Natural killer cell (primary cell): Measurements from ENCODE around the gene MRPL48. TPM values are rescaled to one million over a fixed set of nuclear protein-coding genes. Genes with fewer than 3 reads are reported as not detected.

Experiments used
- ATAC-seq, 3 donors: fragments of 150-1000 bp in 2 of 3; fragments of 200-7000 bp in 1 of 3; cut with Tn5 transposase; 1 replicate in 1 of 3; 2 replicates in 2 of 3; pipeline ENCODE4 v1.10.0; 2021; ENCODE audit warnings: mild to moderate bottlenecking in 2 of 3, moderate library complexity in 2 of 3
- DNase-seq, 2 donors: peaks; one replicate each; pipeline versions ENCODE4 v3.0.0 to v3.0.0-alpha.2; 2013 to 2021; ENCODE audit warnings: mixed read lengths in 1 of 2
- H3K27ac ChIP-seq: one replicate; pipeline ENCODE4 v1.5.1; 2013; ENCODE audit warnings: mild to moderate bottlenecking, low read length
- H3K27me3 ChIP-seq: one replicate; pipeline ENCODE4 v1.6.1; 2013; ENCODE audit warnings: low read length; ENCODE audit not compliant: control insufficient read depth, insufficient read depth
- H3K36me3 ChIP-seq: one replicate; pipeline ENCODE4 v1.6.1; 2013; ENCODE audit warnings: low read length; ENCODE audit not compliant: control insufficient read depth, insufficient read depth
- H3K4me1 ChIP-seq: one replicate; pipeline ENCODE4 v1.6.1; 2013; ENCODE audit warnings: low read length; ENCODE audit not compliant: control insufficient read depth, insufficient read depth
- H3K4me3 ChIP-seq: one replicate; pipeline ENCODE4 v1.5.1; 2013; ENCODE audit warnings: low read length
- H3K9me3 ChIP-seq: one replicate; pipeline ENCODE4 v1.6.1; 2013; ENCODE audit warnings: low read length; ENCODE audit not compliant: control insufficient read depth, insufficient read depth
- H3K27ac Mint-ChIP-seq, 2 donors: one replicate each; pipeline ENCODE4 v1.8.0; 2022; ENCODE audit warnings: mild to moderate bottlenecking in 2 of 2, mixed read lengths in 2 of 2, moderate library complexity in 1 of 2
- H3K27me3 Mint-ChIP-seq, 2 donors: one replicate each; pipeline ENCODE4 v1.8.0; 2022; ENCODE audit warnings: low read depth in 2 of 2, mixed read lengths in 2 of 2
- H3K36me3 Mint-ChIP-seq: one replicate; pipeline ENCODE4 v1.8.0; 2022; ENCODE audit warnings: mixed read lengths
- H3K4me1 Mint-ChIP-seq, 2 donors: one replicate each; pipeline ENCODE4 v1.8.0; 2022; ENCODE audit warnings: mixed read lengths in 2 of 2
- H3K4me3 Mint-ChIP-seq: one replicate; pipeline ENCODE4 v1.8.0; 2022; ENCODE audit warnings: mild to moderate bottlenecking, moderate library complexity, mixed read lengths
- H3K9me3 Mint-ChIP-seq, 2 donors: one replicate each; pipeline ENCODE4 v1.8.0; 2022; ENCODE audit warnings: mixed read lengths in 2 of 2
- CTCF ChIP-seq: fragments of 200-600 bp; IDR thresholded peaks from one replicate; pipeline ENCODE4 v1.8.0; 2022; ENCODE audit warnings: antibody characterized with exemption
- WGBS: methylation state at CpG from one replicate; pipeline ENCODE4 v1.1.7; 2013; ENCODE audit warnings: missing lambda C conversion rate; ENCODE audit not compliant: insufficient coverage; 5-methylcytosine and 5-hydroxymethylcytosine counted together
- intact Hi-C: fragments of 100-400 bp; cut with micrococcal nuclease; formaldehyde crosslinking; loops from one replicate; pipeline ENCODE4 v1.14.2; 2022
- total RNA-seq, 4 donors: library from RNA; stranded (reverse); fragments of 120-200 nt in 1 of 4; gene quantifications; one replicate each; pipeline versions ENCODE4 v1.2.3 to v1.2.4, GENCODE V29; 2013 to 2022

The MRPL48 gene
- total RNA-seq, 3 donors from 2014 or later (not counting 1 experiment from before 2014, with no cell fraction given): 19.5 to 24.9 (median 21.2) TPM

GRCh38 chr11:73913472-73913871 is 125.8 kb downstream of the MRPL48 start:
- Mint-ChIP-seq H3K9me3 (no peaks in the 10 kb centered on the region), H3K27ac (no peak overlapping the region), H3K27me3 (no peaks in the 10 kb centered on the region), H3K4me1 (no peaks in the 10 kb centered on the region), H3K4me3 (no peak overlapping the region), H3K36me3 (peaks cover 15% of the 10 kb centered on the region)
- peaks cover 52% of the 10 kb centered on the region for H3K36me3 ChIP-seq
- intact Hi-C loops: no loop called here
- no peak for TF ChIP-seq CTCF
- no peak overlapping the region for H3K27ac ChIP-seq
- no peaks in the 10 kb centered on the region for H3K4me1 ChIP-seq
- DNase-seq (no peak), ATAC-seq (no peak)
- no peak overlapping the region for H3K4me3 ChIP-seq
- no peaks in the 10 kb centered on the region for H3K9me3 ChIP-seq
- H3K27me3 ChIP-seq: no peaks in the 10 kb centered on the region

- peaks cover 58% of the 10 kb centered on the region for H3K36me3 ChIP-seq
- H3K27ac ChIP-seq: no peak overlapping the region
- Mint-ChIP-seq H3K27me3 (no peaks in the 10 kb centered on the region), H3K4me1 (no peaks in the 10 kb centered on the region), H3K4me3 (no peak overlapping the region), H3K27ac (no peak overlapping the region), H3K36me3 (peaks cover 23% of the 10 kb centered on the region), H3K9me3 (no peaks in the 10 kb centered on the region)
- intact Hi-C loops: no loop called here
- 95% methylated on average over 4 of the region's 4 CpGs for WGBS
- no peak for DNase-seq
- no peaks in the 10 kb centered on the region for H3K27me3 ChIP-seq
- no peak for ATAC-seq
- TF ChIP-seq CTCF: no peak
- no peak overlapping the region for H3K4me3 ChIP-seq
- H3K9me3 ChIP-seq: no peaks in the 10 kb centered on the region
- no peaks in the 10 kb centered on the region for H3K4me1 ChIP-seq
Measured at GRCh38 chr11:73914284-73914683, 126.6 kb downstream of the MRPL48 start.

Other genes starting within 250 kb of the MRPL48 start
- 10 to 100 TPM; 27.4 to 39.8 (median 30.4) TPM for gene FAM168A, start 189.8 kb upstream of the MRPL48 start, total RNA-seq
- 1 to 10 TPM; 2.9 to 4.3 (median 3.9) TPM for gene PLEKHB1, start 141.3 kb upstream of the MRPL48 start, total RNA-seq
- 100 to 1,000 TPM in 1 of 3 donors, 10 to 100 TPM in 2; 72.2 to 107 (median 97.7) TPM for gene RAB6A, start 26.8 kb upstream of the MRPL48 start, total RNA-seq
- gene COA4, start 89.0 kb downstream of the MRPL48 start, total RNA-seq: 10 to 100 TPM; 23.0 to 32.9 (median 26.0) TPM
- 10 to 100 TPM; 12.0 to 14.9 (median 13.7) TPM for gene PAAF1, start 89.1 kb downstream of the MRPL48 start, total RNA-seq
- under 1 TPM in 1 of 3 donors, not detected in 2; 0.45 TPM for gene DNAJB13, start 163.2 kb downstream of the MRPL48 start, total RNA-seq
- 100 to 1,000 TPM; 463 to 946 (median 562) TPM for gene UCP2, start 195.0 kb downstream of the MRPL48 start, total RNA-seq
- gene UCP3, start 221.2 kb downstream of the MRPL48 start, total RNA-seq: 1 to 10 TPM; 7.8 to 8.6 (median 8.5) TPM